Nephron (organoid): ENCODE results near the gene LRP6.

Source experiments
- H3K27ac Mint-ChIP-seq, 3 experiments: 2 replicates each; pipeline ENCODE4 v1.8.0; 2020; ENCODE audit warnings: mixed read lengths in 3 of 3, mild to moderate bottlenecking in 2 of 3, moderate library complexity in 1 of 3
- H3K27me3 Mint-ChIP-seq: 2 replicates; pipeline ENCODE4 v1.8.0; 2021; ENCODE audit warnings: low read depth, mild to moderate bottlenecking, moderate library complexity, mixed read lengths
- H3K36me3 Mint-ChIP-seq: 2 replicates; pipeline ENCODE4 v1.8.0; 2020; ENCODE audit warnings: low read depth, mixed read lengths
- H3K4me1 Mint-ChIP-seq: 2 replicates; pipeline ENCODE4 v1.8.0; 2020; ENCODE audit warnings: mixed read lengths
- H3K4me3 Mint-ChIP-seq, 3 experiments: 2 replicates each; pipeline ENCODE4 v1.8.0; 2020; ENCODE audit warnings: mild to moderate bottlenecking in 3 of 3, mixed read lengths in 3 of 3, moderate library complexity in 2 of 3
- H3K9me3 Mint-ChIP-seq: 2 replicates; pipeline ENCODE4 v1.8.0; 2020; ENCODE audit warnings: mixed read lengths
- CTCF ChIP-seq, 3 experiments: fragments of 200-600 bp; sonication (generic); IDR thresholded peaks; one replicate each; pipeline ENCODE4 v1.5.0; 2021; ENCODE audit warnings: antibody characterized with exemption in 3 of 3; ENCODE audit not compliant: unreplicated experiment in 3 of 3

The LRP6 gene

GRCh38 chr12:12086973-12087692 lies 179.7 kb downstream of the LRP6 start:
- Mint-ChIP-seq H3K27ac (peak overlapping the region in 1 of 3 experiments; percentile 58), H3K36me3 (no peaks in the 10 kb centered on the region), H3K4me1 (peaks cover 9% of the 10 kb centered on the region), H3K4me3 (no peak overlapping the region), H3K27me3 (no peaks in the 10 kb centered on the region), H3K9me3 (no peaks in the 10 kb centered on the region)
- TF ChIP-seq CTCF (IDR thresholded peaks at IDR 0.05; ENCODE audit: unreplicated experiment in 3 of 3): no peak

DNA sequence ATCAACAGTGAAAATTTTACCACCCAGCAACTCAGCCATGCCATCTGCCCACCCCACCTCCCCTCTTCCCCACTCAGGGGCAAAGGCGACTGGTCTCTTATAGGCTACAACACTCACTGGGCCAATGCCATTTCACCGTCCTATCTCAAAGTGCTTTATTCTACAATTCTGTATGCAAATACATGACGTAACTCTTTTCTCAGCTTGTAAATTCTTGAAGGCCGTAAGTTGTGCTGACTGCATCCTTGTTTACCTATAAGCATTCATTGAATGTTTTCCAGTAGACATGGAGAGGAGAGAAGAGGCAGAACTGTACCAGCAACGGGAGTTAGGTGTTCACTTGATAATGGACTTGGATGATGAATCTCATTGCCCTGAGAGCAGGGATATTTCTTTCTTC lies 180.5 kb downstream of the LRP6 start:
- no peak overlapping the region for H3K27ac Mint-ChIP-seq
- H3K27me3 Mint-ChIP-seq: no peaks in the 10 kb centered on the region
- no peak for TF ChIP-seq CTCF (IDR thresholded peaks at IDR 0.05; ENCODE audit: unreplicated experiment in 3 of 3)
- H3K36me3 Mint-ChIP-seq: no peaks in the 10 kb centered on the region
- no peaks in the 10 kb centered on the region for H3K9me3 Mint-ChIP-seq
- peaks cover 6% of the 10 kb centered on the region for H3K4me1 Mint-ChIP-seq
- H3K4me3 Mint-ChIP-seq: no peak overlapping the region

DNA sequence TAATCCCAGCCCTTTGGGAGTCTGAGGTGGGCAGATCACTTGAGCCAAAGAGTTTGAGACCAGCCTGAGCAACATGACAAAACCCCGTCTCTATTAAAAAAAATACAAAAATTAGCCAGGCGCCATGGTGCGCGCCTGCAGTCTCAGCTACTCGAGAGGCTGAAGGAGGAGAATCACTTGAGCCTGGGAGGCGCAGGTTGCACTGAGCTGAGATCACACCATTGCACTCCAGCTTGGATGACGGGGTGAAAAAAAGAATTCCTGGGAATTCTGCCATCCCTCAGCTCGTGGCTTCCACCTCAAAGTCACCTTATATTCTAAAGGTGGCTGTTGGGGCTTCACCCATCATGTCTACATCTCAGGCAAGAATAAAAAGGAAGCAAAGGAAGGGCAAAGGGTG lies 183.2 kb downstream of the LRP6 start:
- no peak overlapping the region for H3K27ac Mint-ChIP-seq
- no peaks in the 10 kb centered on the region for H3K4me1 Mint-ChIP-seq
- H3K27me3 Mint-ChIP-seq: no peaks in the 10 kb centered on the region
- H3K36me3 Mint-ChIP-seq: no peaks in the 10 kb centered on the region
- H3K9me3 Mint-ChIP-seq: no peaks in the 10 kb centered on the region
- no peak for TF ChIP-seq CTCF (IDR thresholded peaks at IDR 0.05; ENCODE audit: unreplicated experiment in 3 of 3)
- no peak overlapping the region for H3K4me3 Mint-ChIP-seq

GRCh38 chr12:12081836-12082497 lies 184.9 kb downstream of the LRP6 start:
- Mint-ChIP-seq H3K27me3 (no peaks in the 10 kb centered on the region), H3K27ac (no peak overlapping the region), H3K36me3 (no peaks in the 10 kb centered on the region), H3K4me3 (no peak overlapping the region), H3K9me3 (no peaks in the 10 kb centered on the region), H3K4me1 (no peaks in the 10 kb centered on the region)
- TF ChIP-seq CTCF (IDR thresholded peaks at IDR 0.05; ENCODE audit: unreplicated experiment in 3 of 3): no peak

GRCh38 chr12:12079291-12079690 lies 187.6 kb downstream of the LRP6 start:
- H3K27me3 Mint-ChIP-seq: no peaks in the 10 kb centered on the region
- no peak for TF ChIP-seq CTCF (IDR thresholded peaks at IDR 0.05; ENCODE audit: unreplicated experiment in 3 of 3)

More at GRCh38 chr12:12079291-12079690, 187.6 kb downstream of the LRP6 start:
- Mint-ChIP-seq H3K27ac (no peak overlapping the region), H3K9me3 (no peaks in the 10 kb centered on the region), H3K36me3 (no peaks in the 10 kb centered on the region), H3K4me3 (no peak overlapping the region), H3K4me1 (no peaks in the 10 kb centered on the region)
